PFSK-1 (cell line): ENCODE results near the gene SCAF4.

Experiments used
- POLR2AphosphoS5 ChIP-seq: IDR thresholded peaks from 2 replicates; pipeline ENCODE4 v1.6.1; 2012; ENCODE audit warnings: low read depth, mild to moderate bottlenecking, control low read depth, low read length, moderate library complexity
- REST ChIP-seq, 2 experiments: IDR thresholded peaks; 2 replicates each; pipeline versions ENCODE4 v1.6.1 to v1.8.0; 2011 to 2012; ENCODE audit warnings: low read depth in 2 of 2, low read length in 2 of 2, control low read depth in 1 of 2, inconsistent platforms in 1 of 2, mild to moderate bottlenecking in 1 of 2, moderate library complexity in 1 of 2; ENCODE audit not compliant: insufficient read depth in 1 of 2
- SIN3A ChIP-seq: IDR thresholded peaks from 2 replicates; pipeline ENCODE4 v1.6.1; 2012; ENCODE audit warnings: mild to moderate bottlenecking, low read length, moderate library complexity, borderline replicate concordance; ENCODE audit not compliant: insufficient read depth
- TAF1 ChIP-seq: IDR thresholded peaks from 2 replicates; pipeline ENCODE4 v1.6.1; 2012; ENCODE audit warnings: low read length, control low read depth, borderline replicate concordance; ENCODE audit not compliant: insufficient read depth

GRCh38 chr21:31721381-31721780, 10.5 kb downstream of the SCAF4 start:
- TF ChIP-seq TAF1 (no peak), POLR2AphosphoS5 (no peak), REST (IDR thresholded peaks at IDR 0.05; ENCODE audit: insufficient read depth in 1 of 2, low read depth in 2 of 2, low read length in 2 of 2) (no peak), SIN3A (no peak)
